Endothelial cell (in vitro differentiated cells): ENCODE measurements around the gene DPEP3. TPM values are rescaled to one million over a fixed set of nuclear protein-coding genes. Genes with fewer than 3 reads are reported as not detected.
"Not testable (repeated sequence)": the region's sequence is repeated elsewhere in the genome, so short reads cannot be mapped to it uniquely, and the experiment has no call there.

Source experiments
- DNase-seq: peaks from one replicate; pipeline ENCODE4 v3.0.0; 2021; ENCODE audit warnings: low spot score
- H3K27ac Mint-ChIP-seq: one replicate; pipeline ENCODE4 v1.8.0; 2021; ENCODE audit warnings: mixed read lengths, inconsistent platforms; ENCODE audit not compliant: unreplicated experiment
- H3K27me3 Mint-ChIP-seq: one replicate; pipeline ENCODE4 v1.8.0; 2021; ENCODE audit warnings: mild to moderate bottlenecking, moderate library complexity, mixed read lengths, inconsistent platforms; ENCODE audit not compliant: unreplicated experiment
- H3K36me3 Mint-ChIP-seq: one replicate; pipeline ENCODE4 v1.8.0; 2021; ENCODE audit warnings: mild to moderate bottlenecking, low read depth, mixed read lengths, inconsistent platforms; ENCODE audit not compliant: unreplicated experiment
- H3K4me1 Mint-ChIP-seq: one replicate; pipeline ENCODE4 v1.8.0; 2021; ENCODE audit warnings: mild to moderate bottlenecking, mixed read lengths, inconsistent platforms; ENCODE audit not compliant: unreplicated experiment
- H3K4me3 Mint-ChIP-seq: one replicate; pipeline ENCODE4 v1.8.0; 2021; ENCODE audit warnings: mild to moderate bottlenecking, mixed read lengths, inconsistent platforms; ENCODE audit not compliant: unreplicated experiment
- H3K9me3 Mint-ChIP-seq: one replicate; pipeline ENCODE4 v1.8.0; 2021; ENCODE audit warnings: mixed read lengths, inconsistent platforms; ENCODE audit not compliant: unreplicated experiment
- CTCF ChIP-seq: fragments of 200-600 bp; sonication (generic); IDR thresholded peaks from one replicate; pipeline ENCODE4 v1.5.0; 2021; ENCODE audit warnings: antibody characterized with exemption; ENCODE audit not compliant: unreplicated experiment
- total RNA-seq: library from RNA; stranded (reverse); fragmentation: NEBNext Ultra II Directional; extraction: Animal tissue kit (Norgen Biotek cat#: 25700); gene quantifications from one replicate; pipeline ENCODE4 v1.2.1, GENCODE V29; 2021; ENCODE audit not compliant: unreplicated experiment

Gene DPEP3
- total RNA-seq, 1 donor from 2014 or later: not detected

GRCh38 chr16:67941469-67942199, 38.7 kb downstream of the DPEP3 start:
- H3K4me3 Mint-ChIP-seq: peak overlapping the region; percentile 67
- peaks cover 8% of the 10 kb centered on the region for H3K36me3 Mint-ChIP-seq
- no peak overlapping the region for H3K27ac Mint-ChIP-seq
- peaks cover 13% of the 10 kb centered on the region for H3K27me3 Mint-ChIP-seq
- DNase-seq: no peak
- no peak for TF ChIP-seq CTCF
- peaks cover 7% of the 10 kb centered on the region for H3K4me1 Mint-ChIP-seq
- no peaks in the 10 kb centered on the region for H3K9me3 Mint-ChIP-seq

GRCh38 chr16:67940446-67941089, 39.7 kb downstream of the DPEP3 start:
- no peak overlapping the region for H3K4me3 Mint-ChIP-seq

GRCh38 chr16:67939507-67940445, 40.5 kb downstream of the DPEP3 start:
- Mint-ChIP-seq H3K36me3 (peaks cover 8% of the 10 kb centered on the region), H3K9me3 (no peaks in the 10 kb centered on the region), H3K4me3 (no peak overlapping the region), H3K27me3 (peaks cover 23% of the 10 kb centered on the region), H3K4me1 (peaks cover 13% of the 10 kb centered on the region), H3K27ac (no peak overlapping the region)
- DNase-seq: no peak
- TF ChIP-seq CTCF: no peak

More at GRCh38 chr16:67940446-67941089, 39.7 kb downstream of the DPEP3 start:
- Mint-ChIP-seq H3K9me3 (no peaks in the 10 kb centered on the region), H3K4me1 (peaks cover 7% of the 10 kb centered on the region), H3K27me3 (peaks cover 21% of the 10 kb centered on the region), H3K36me3 (peaks cover 8% of the 10 kb centered on the region), H3K27ac (no peak overlapping the region)
- DNase-seq: no peak
- no peak for TF ChIP-seq CTCF

- H3K4me3 Mint-ChIP-seq: peak overlapping the region; percentile 98
- H3K9me3 Mint-ChIP-seq, DNase-seq, H3K36me3 Mint-ChIP-seq, H3K27ac Mint-ChIP-seq: not testable (repeated sequence)
- peaks cover 28% of the 10 kb centered on the region for H3K27me3 Mint-ChIP-seq
- peaks cover 18% of the 10 kb centered on the region for H3K4me1 Mint-ChIP-seq
Measured at GRCh38 chr16:67937713-67938112, 42.6 kb downstream of the DPEP3 start.

- H3K27ac Mint-ChIP-seq: peak overlapping the region; percentile 90
- H3K27me3 Mint-ChIP-seq: peaks cover 32% of the 10 kb centered on the region
- no peaks in the 10 kb centered on the region for H3K9me3 Mint-ChIP-seq
- peaks cover 18% of the 10 kb centered on the region for H3K4me1 Mint-ChIP-seq
- no peak for TF ChIP-seq CTCF
- H3K36me3 Mint-ChIP-seq: peaks cover 8% of the 10 kb centered on the region
- H3K4me3 Mint-ChIP-seq: peak overlapping the region; percentile 98
- no peak for DNase-seq
Measured at GRCh38 chr16:67936880-67937605, 43.3 kb downstream of the DPEP3 start.
